Dermis blood vessel endothelial cell (primary cell): Measurements from ENCODE around the gene CPAMD8. TPM values are rescaled to one million over a fixed set of nuclear protein-coding genes. Genes with fewer than 3 reads are reported as not detected.

Source experiments
- DNase-seq: peaks from one replicate; pipeline ENCODE4 v3.0.0; 2010
- total RNA-seq: library from RNA; depleted of rRNA; stranded (reverse); fragments of >200 nt; gene quantifications from 2 replicates; pipeline ENCODE4 v1.2.3, GENCODE V29; 2014

CPAMD8 gene
- total RNA-seq, 1 donor from 2014 or later, result 3.7 TPM

DNA sequence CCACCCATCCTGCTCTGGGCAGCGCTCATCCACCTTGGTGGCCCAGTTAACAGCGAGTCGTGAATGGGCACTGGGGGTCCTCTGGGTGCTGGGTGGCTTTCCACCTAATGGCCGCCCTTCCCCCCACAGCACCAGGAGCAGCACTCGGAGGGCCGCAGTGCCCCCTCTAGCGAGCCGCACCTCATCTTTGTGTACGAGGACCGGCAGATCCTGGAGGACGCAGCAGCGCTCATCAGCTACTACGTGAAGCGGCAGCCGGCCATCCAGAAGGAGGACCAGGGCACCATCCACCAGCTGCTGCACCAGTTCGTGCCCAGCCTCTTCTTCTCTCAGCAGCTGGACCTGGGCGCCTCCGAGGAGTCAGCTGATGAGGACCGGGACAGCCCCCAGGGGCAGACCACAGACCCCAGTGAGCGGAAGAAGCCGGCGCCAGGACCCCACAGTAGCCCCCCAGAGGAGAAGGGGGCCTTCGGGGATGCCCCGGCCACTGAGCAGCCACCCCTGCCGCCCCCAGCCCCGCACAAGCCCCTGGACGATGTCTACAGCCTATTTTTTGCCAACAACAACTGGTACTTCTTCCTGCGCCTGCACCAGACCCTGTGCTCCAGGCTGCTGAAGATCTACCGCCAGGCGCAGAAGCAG is 157.2 kb downstream of the CPAMD8 start:
- DNase-seq, result no peak

DNA sequence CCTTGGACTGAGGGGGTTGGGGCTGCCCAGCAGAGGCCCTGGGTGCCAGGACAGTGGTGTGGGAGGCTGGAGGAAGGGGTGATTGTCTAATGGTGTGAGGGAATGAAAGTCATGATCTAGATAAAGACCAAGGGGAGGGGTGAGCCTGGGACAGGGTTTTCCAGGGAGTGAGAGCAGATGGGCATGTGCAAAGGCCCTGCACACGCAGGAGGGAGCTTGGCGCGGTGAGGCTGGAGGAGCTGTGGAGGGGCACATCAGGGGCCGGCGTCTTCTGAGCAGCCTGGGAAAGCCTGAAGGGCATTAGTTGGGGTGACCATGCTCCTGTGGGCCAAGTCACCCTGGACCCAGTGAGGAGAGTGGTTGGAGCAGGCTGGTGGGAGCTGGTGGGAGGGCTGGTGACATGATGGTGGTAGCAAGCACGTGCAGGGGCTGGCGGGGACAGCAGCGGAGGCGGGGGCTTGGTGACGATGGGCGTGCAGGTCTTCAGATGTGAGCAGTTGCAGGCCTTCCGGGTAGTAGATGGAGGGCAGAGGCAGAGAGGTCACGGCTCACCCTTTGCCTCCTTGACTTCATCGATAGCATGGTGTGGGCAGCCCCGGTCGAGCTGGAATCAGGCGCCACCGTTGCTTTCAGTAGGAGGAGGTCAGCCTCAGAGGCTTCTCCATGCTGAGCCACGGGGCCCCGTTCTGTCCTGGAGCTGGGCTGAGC is 158.0 kb downstream of the CPAMD8 start:
- no peak for DNase-seq

DNA sequence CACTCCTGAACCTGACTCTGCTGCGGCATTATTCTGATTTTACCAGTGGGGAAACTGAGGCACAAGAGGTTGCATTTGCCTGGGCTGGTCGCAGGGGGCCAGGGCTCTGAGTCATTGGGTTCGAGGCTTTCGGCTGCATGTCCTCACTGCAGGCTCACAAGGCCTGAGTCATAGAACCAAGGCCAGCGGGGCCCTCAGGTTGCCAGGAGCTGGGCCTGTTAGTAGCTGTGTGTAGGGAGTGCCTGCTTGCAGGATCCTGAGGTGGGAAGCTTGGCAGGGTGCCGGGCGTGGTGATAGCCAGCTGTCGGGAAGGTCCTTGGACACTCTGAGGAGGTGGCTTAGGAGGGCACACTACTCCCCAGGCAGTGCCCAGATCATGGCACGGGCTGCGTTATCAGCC is 159.4 kb downstream of the CPAMD8 start:
- no peak for DNase-seq

DNA sequence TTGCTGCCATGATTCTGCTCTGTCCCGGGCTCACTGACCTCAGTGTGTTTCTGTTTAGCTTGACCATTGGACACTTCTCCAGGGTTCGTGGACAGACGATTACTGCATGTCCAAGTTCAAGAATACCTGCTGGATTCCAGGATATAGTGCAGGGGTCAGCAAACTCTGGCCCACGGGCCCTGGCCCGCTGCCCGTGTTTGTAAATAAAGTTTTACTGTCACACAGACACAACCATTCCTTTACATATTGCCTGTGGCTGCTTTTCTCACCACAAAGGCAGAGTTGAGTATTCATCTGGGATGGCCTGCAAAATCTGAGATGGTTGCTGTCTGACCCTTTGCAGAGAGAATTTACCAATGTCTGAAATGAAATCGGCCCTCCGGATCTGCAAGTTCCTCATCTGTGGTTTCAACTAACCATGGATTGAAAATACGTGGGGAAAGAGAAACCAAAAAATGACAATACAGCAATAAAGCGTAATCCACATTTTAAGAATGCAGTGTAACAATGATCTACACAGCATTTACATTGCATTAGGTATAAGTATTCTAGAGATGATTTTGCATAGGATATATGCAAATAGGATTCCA is 163.7 kb downstream of the CPAMD8 start:
- DNase-seq, result no peak

DNA sequence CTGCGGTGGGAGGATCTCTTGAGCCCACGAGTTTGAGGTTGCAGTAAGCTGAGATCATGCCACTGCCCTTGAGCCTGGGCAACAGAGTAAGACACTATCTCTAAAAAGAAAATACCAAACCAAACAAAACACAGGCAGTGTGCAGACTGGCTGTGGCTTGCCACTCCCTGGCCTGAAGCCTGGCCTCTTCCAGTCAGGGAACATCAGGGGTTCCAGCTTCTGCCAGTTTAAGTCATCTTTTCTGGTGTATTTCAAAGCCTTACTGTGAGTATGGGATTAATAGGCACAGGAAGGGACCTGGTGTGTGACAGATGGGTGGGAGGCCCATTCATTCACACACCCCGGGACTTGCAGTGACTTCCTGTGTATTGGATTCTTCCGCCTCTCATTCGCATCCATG is 164.8 kb downstream of the CPAMD8 start:
- no peak for DNase-seq

DNA sequence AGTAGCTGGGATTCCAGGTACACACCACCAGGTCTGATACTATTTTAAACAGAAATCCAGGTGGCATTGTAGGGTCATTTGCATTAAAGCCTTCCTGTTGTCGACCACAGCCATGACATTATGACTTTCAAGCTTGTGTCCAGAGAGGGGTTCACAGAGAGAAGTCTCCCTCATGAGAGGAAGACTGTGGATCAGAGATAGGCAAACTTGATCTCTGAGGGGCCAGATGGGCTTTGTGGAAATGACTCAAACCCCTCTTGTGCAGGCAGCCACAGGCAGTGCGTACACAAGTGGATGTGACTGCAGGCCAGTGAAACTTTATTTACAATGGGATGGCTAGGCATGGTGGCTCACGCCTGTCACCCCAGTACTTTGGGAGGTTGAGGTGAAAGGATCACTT is 165.6 kb downstream of the CPAMD8 start:
- DNase-seq, result no peak

DNA sequence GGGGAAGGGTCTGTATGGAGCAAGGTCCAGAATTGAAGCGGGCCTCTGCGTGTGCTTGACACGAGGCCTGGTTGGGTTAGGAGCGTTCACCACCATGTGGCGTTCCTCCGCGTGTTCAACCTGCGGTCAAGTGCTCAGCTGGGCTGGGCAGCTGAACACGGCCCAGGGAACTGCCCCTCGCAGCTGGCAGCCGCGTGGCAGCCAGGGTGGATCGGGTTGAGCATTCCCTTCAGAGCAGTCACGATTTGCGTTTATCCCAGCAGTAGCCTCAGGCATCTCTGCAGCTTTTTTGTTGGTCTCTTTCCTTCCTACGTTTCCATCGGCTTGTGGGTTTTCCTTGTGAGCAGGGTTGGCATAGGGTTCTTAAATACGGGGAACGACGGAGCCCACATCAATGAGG is 166.5 kb downstream of the CPAMD8 start:
- DNase-seq, result no peak

DNA sequence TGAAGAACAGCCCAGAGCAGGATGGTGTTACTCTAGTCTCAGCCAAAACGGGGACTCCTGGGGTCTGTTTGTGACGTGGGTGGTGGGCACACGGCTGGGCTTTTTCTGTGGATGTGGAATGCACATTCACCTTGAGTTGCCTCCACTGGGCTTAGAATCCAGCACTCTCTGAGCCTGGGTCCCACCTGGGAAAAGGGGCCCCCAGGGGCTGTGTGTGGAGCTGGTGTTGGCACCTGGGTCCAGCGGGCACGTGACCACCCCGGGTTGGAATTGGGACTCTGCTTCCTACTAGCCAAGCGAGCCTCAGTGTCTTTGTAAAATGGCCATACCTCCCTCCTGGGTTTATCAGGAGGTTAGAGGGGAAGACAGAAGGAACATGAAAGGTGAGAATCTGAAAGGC is 167.0 kb downstream of the CPAMD8 start:
- DNase-seq, result no peak

DNA sequence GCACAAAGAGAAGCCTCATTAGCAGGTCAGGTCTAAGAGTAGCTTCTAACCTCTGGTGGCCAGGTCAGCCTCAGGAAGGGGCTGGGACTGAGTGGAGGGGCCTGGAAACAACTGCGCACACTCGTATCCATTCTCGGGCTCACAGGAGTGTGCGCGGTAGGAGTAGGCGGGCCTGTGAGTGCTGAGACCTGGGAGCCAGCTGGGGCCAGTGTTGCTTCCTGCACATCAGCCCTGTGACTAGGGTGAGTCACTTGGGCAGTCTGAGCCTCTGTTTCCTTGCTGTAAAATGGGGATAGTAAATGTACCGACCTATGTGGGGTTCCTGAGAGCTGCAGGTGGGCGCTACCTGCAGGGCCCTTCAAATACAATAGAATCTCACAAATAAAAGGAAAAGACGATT is 170.5 kb downstream of the CPAMD8 start:
- peak; percentile 56 for DNase-seq

DNA sequence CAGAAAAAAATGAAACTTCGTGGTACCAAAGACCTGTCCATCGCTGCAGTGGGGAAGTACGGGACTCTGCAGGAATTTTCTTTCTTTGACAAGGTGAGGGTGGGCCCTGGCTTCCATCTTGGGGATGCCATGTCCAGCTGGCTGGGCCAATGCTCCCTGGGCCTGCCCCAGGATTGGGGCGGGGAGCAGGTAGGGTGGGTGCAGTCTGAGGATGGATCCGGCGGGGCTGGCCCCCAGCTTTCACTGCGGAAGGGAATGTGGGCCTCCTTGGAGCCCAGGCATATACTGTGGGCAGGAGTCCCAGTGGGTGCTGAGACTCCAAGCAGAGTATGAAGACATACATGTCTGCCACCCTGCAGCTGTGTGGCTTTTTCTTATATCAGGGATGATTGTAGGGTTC is 173.5 kb downstream of the CPAMD8 start:
- DNase-seq, result no peak

DNA sequence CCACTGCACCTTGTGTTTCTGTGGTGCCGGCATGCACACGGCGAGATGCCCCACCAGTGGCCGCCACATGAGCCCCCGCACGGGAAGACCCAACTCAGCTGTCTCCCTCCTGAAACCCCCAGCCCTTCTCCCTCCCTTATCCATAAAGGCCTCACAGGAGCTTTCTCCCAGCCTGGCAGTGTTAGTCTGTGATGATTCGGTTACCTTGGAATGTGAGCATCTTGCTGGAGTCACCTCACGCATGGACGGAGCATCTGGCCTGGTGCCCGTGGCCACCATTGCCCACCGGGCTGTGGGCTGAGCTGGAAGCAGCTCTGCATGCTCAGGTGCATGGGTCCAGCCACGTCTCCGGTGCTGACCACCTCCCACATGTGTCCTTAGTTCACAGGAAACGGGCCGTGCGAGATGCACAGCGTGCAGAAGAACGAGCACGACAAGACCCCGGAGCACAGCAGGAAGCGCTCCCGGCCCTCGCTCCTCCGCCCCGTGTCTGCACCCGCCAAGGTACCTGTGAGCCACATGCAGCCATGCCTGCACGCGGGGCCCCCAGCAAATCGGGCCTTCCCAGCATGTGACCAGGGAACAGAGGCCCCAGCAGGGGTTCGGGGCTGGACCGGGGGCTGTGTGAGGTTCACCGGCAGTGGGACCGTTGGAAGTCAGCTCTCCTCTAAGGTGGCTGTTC is 175.4 kb downstream of the CPAMD8 start:
- DNase-seq, result no peak

DNA sequence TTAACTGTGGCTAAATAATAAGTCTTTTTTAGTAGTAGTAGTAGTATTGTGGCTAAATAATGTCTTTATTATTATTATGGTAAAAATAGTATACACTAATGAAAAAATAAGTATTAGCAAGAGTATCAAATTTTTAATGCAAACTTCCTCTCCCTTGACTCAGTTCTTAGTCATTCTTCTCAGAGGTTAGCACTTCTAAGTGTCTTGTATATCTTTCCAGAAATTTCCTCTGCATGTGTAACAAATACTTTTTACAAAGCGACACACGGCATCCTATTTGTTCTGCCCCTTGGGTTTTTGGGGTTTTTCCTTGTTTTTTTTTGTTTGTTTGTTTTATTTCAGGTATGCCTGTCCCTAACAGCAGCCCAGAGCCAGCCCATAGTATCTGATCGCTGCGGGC is 176.5 kb downstream of the CPAMD8 start:
- no peak for DNase-seq

DNA sequence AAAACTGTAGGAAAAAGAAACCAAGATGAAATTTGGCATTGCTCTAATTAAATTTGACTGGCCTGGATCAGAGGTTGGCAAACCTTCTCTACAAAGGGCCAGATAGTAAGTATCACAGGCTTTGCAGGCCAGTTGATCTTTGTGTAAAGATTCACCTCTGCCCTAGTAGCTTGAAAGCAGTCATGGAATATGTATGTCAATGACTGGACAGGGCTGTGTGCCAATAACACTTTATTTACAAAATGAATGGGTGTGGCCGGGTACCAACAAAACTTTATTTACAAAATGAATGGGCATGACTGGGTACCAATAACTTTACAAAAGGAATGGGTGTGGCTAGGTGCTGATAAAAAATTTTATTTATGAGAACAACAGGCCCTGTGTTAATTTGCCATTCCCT is 177.4 kb downstream of the CPAMD8 start:
- no peak for DNase-seq

DNA sequence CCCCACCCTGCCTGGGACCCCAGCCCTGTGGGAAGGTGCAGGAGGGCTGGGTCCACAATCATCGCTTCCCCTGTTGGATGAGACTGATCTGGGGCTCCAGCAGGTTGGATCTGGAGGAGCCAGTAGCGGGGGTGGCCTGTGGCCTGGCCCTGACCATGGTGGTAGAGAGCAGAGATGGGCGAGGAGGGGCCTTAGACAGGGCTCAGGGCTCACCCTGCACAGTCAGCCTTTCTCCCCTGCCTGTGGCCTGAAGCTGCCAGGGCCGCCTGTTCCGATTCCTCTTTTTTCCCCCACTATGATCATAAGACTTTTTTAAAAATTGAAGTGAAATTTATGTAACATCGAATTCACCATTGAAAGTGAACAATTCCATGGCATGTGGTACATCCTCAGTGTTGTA is 179.2 kb downstream of the CPAMD8 start:
- no peak for DNase-seq

DNA sequence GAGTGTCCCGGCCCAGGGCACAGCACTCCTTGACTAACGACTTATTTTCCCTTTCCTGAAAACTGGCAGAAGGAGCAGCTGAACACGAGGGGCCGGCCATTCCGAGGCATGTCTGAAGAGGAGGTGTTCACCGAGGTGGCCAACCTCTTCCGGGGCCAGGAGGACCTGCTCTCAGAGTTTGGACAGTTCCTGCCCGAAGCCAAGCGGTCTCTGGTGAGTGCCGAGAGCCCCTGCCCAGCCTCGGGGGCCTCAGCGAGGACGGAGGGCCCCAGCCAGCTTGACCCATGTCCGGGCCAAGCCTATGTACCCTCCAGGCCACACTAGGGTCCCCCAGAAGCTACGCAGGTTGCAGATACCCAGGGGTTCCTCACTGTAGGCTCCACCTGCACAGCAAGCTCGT is 179.7 kb downstream of the CPAMD8 start:
- DNase-seq, result no peak

Other genes starting within 250 kb of the CPAMD8 start
- 38.5 and 43.0 TPM in 2 replicates for gene SIN3B, start 197.4 kb downstream of the CPAMD8 start, total RNA-seq
- gene F2RL3, start 137.8 kb downstream of the CPAMD8 start, total RNA-seq, result 3.0 and 14.0 TPM in 2 replicates
- gene HAUS8, start 48.6 kb upstream of the CPAMD8 start, total RNA-seq, result 4.1 and 4.6 TPM in 2 replicates
- gene MYO9B, start 49.0 kb upstream of the CPAMD8 start, total RNA-seq, result 53.6 and 62.1 TPM in 2 replicates
- gene USE1, start 188.5 kb upstream of the CPAMD8 start, total RNA-seq, result 18.7 and 24.8 TPM in 2 replicates
- 3.8 and 4.4 TPM in 2 replicates for gene OCEL1, start 199.4 kb upstream of the CPAMD8 start, total RNA-seq
- gene NR2F6, start 219.1 kb upstream of the CPAMD8 start, total RNA-seq, result 63.1 and 82.0 TPM in 2 replicates
- 48.6 and 75.9 TPM in 2 replicates for gene USHBP1, start 237.9 kb upstream of the CPAMD8 start, total RNA-seq
- gene BABAM1, start 240.6 kb upstream of the CPAMD8 start, total RNA-seq, result 98.2 and 137 TPM in 2 replicates